Measurements from ENCODE around the gene R3HDML. TPM values are rescaled to one million over a fixed set of nuclear protein-coding genes. Genes with fewer than 3 reads are reported as not detected.

Gene R3HDML
- total RNA-seq, 1 donor from 2014 or later: not detected

GRCh38 chr20:44396369-44397130 is 59.7 kb downstream of the R3HDML start:
- no peak overlapping the region for H3K27ac ChIP-seq (ENCODE audit: low read depth, low read length)
- no peak overlapping the region for H3K9ac ChIP-seq (ENCODE audit: low read depth in 1 of 3, low read length in 3 of 3)
- H3K27me3 ChIP-seq (ENCODE audit: control insufficient read depth in 3 of 3, insufficient read depth in 3 of 3, low read length in 3 of 3): peaks cover 3 to 17% (median 12%) of the 10 kb centered on the region in 3 donors

GRCh38 chr20:44398335-44398734 is 61.5 kb downstream of the R3HDML start:
- Histone ChIP-seq H3K27ac (ENCODE audit: low read depth, low read length) (no peak overlapping the region), H3K9me3 (ENCODE audit: control insufficient read depth in 3 of 3, low read length in 3 of 3) (no peaks in the 10 kb centered on the region), H3K36me3 (ENCODE audit: control insufficient read depth in 3 of 3, insufficient read depth in 3 of 3, low read length in 3 of 3) (no peaks in the 10 kb centered on the region), H3K4me3 (ENCODE audit: low read length in 3 of 3) (no peak overlapping the region), H3K9ac (ENCODE audit: low read depth in 1 of 3, low read length in 3 of 3) (no peak overlapping the region), H3K4me1 (ENCODE audit: control insufficient read depth in 3 of 3, insufficient read depth in 3 of 3, low read length in 3 of 3) (no peaks in the 10 kb centered on the region), H3K27me3 (ENCODE audit: control insufficient read depth in 3 of 3, insufficient read depth in 3 of 3, low read length in 3 of 3) (peaks cover 6 to 26% (median 22%) of the 10 kb centered on the region in 3 donors)

More at GRCh38 chr20:44396369-44397130, 59.7 kb downstream of the R3HDML start:
- no peaks in the 10 kb centered on the region for H3K9me3 ChIP-seq (ENCODE audit: control insufficient read depth in 3 of 3, low read length in 3 of 3)
- no peaks in the 10 kb centered on the region for H3K4me1 ChIP-seq (ENCODE audit: control insufficient read depth in 3 of 3, insufficient read depth in 3 of 3, low read length in 3 of 3)
- no peaks in the 10 kb centered on the region for H3K36me3 ChIP-seq (ENCODE audit: control insufficient read depth in 3 of 3, insufficient read depth in 3 of 3, low read length in 3 of 3)
- H3K4me3 ChIP-seq (ENCODE audit: low read length in 3 of 3): no peak overlapping the region

- Histone ChIP-seq H3K27ac (ENCODE audit: low read depth, low read length) (no peak overlapping the region), H3K9me3 (ENCODE audit: control insufficient read depth in 3 of 3, low read length in 3 of 3) (no peaks in the 10 kb centered on the region), H3K4me3 (ENCODE audit: low read length in 3 of 3) (no peak overlapping the region), H3K4me1 (ENCODE audit: control insufficient read depth in 3 of 3, insufficient read depth in 3 of 3, low read length in 3 of 3) (no peaks in the 10 kb centered on the region), H3K27me3 (ENCODE audit: control insufficient read depth in 3 of 3, insufficient read depth in 3 of 3, low read length in 3 of 3) (peaks cover 5 to 31% (median 26%) of the 10 kb centered on the region in 3 donors), H3K36me3 (ENCODE audit: control insufficient read depth in 3 of 3, insufficient read depth in 3 of 3, low read length in 3 of 3) (no peaks in the 10 kb centered on the region), H3K9ac (ENCODE audit: low read depth in 1 of 3, low read length in 3 of 3) (no peak overlapping the region)
These were observed 62.6 kb downstream of the R3HDML start for GRCh38 chr20:44399446-44399845.

GRCh38 chr20:44400671-44400969 is 63.8 kb downstream of the R3HDML start:
- Histone ChIP-seq H3K27ac (ENCODE audit: low read depth, low read length) (no peak overlapping the region), H3K4me1 (ENCODE audit: control insufficient read depth in 3 of 3, insufficient read depth in 3 of 3, low read length in 3 of 3) (no peaks in the 10 kb centered on the region), H3K27me3 (ENCODE audit: control insufficient read depth in 3 of 3, insufficient read depth in 3 of 3, low read length in 3 of 3) (peaks cover 5 to 31% (median 21%) of the 10 kb centered on the region in 3 donors), H3K4me3 (ENCODE audit: low read length in 3 of 3) (no peak overlapping the region), H3K36me3 (ENCODE audit: control insufficient read depth in 3 of 3, insufficient read depth in 3 of 3, low read length in 3 of 3) (no peaks in the 10 kb centered on the region), H3K9ac (ENCODE audit: low read depth in 1 of 3, low read length in 3 of 3) (no peak overlapping the region), H3K9me3 (ENCODE audit: control insufficient read depth in 3 of 3, low read length in 3 of 3) (no peaks in the 10 kb centered on the region)

Small RNA genes within 50 kb of the gene (small RNA-seq; reads per million reads assigned to genes)
- not detected for gene RF00019

Other genes starting within 250 kb of the R3HDML start
- 85.1 TPM for gene JPH2, start 149.9 kb upstream of the R3HDML start, total RNA-seq
- 31.3 TPM for gene OSER1, start 126.3 kb upstream of the R3HDML start, total RNA-seq
- gene GDAP1L1, start 89.7 kb upstream of the R3HDML start, total RNA-seq: not detected
- gene FITM2, start 25.8 kb upstream of the R3HDML start, total RNA-seq: 9.9 TPM
- not detected for gene HNF4A, start 18.7 kb downstream of the R3HDML start, total RNA-seq
- gene TTPAL, start 138.8 kb downstream of the R3HDML start, total RNA-seq: 3.1 TPM
- 44.9 TPM for gene SERINC3, start 185.0 kb downstream of the R3HDML start, total RNA-seq
- gene PKIG, start 245.5 kb downstream of the R3HDML start, total RNA-seq: 37.1 TPM

Data from skeletal muscle tissue (tissue), 5 donors.